Activated CD8-positive, alpha-beta memory T cell treated with anti-CD3 and anti-CD28 coated beads, Interleukin-2, amount 10 ng/mL, durations not matched to agents 7 days and 5 days (primary cell): ENCODE results near the gene POLR1D. TPM values are rescaled to one million over a fixed set of nuclear protein-coding genes. Genes with fewer than 3 reads are reported as not detected.

ENCODE experiments used
- ATAC-seq: fragments of 150-1000 bp; cut with Tn5 transposase; one replicate; pipeline ENCODE4 v1.10.0; 2021; ENCODE audit warnings: moderate library complexity
- CTCF ChIA-PET: fragments of 350-600 bp; sonication (Branson Sonifier 250); formaldehyde crosslinking; loops from one replicate; lab custom pipeline; 2021; ENCODE audit warnings: antibody characterized with exemption; lab: Charles Lee
- DNase-seq: peaks from one replicate; pipeline ENCODE4 v3.0.0-alpha.2; 2020
- H3K27ac Mint-ChIP-seq: one replicate; pipeline ENCODE4 v1.8.0; 2021; ENCODE audit warnings: mild to moderate bottlenecking, mixed read lengths
- H3K27me3 Mint-ChIP-seq: one replicate; pipeline ENCODE4 v1.8.0; 2021; ENCODE audit warnings: mixed read lengths
- H3K36me3 Mint-ChIP-seq: one replicate; pipeline ENCODE4 v1.8.0; 2021; ENCODE audit warnings: mild to moderate bottlenecking, mixed read lengths
- H3K4me1 Mint-ChIP-seq: one replicate; pipeline ENCODE4 v1.8.0; 2021; ENCODE audit warnings: mixed read lengths
- H3K4me3 Mint-ChIP-seq: one replicate; pipeline ENCODE4 v1.8.0; 2021; ENCODE audit warnings: mild to moderate bottlenecking, moderate library complexity, mixed read lengths
- H3K9me3 Mint-ChIP-seq: one replicate; pipeline ENCODE4 v1.8.0; 2022; ENCODE audit warnings: low read depth, mixed read lengths
- total RNA-seq, 2 experiments: library from RNA; stranded (reverse); gene quantifications; one replicate each; pipeline ENCODE4 v1.2.3, GENCODE V29; 2021

Gene POLR1D, protein sequence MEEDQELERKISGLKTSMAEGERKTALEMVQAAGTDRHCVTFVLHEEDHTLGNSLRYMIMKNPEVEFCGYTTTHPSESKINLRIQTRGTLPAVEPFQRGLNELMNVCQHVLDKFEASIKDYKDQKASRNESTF
- total RNA-seq: 100 to 1,000 TPM in 1 of 2 experiments, 10 to 100 TPM in 1; 99.7 to 108 TPM

GRCh38 chr13:27621366-27622101 lies at the start of gene POLR1D:
Gene POLR1D, plus strand, starts transcription at chr13:27621892. Its CDS starts 92 bp downstream, at chr13:27621984.
- peaks cover 59% of the 10 kb centered on the region for H3K4me1 Mint-ChIP-seq
- H3K36me3 Mint-ChIP-seq: peaks cover 27% of the 10 kb centered on the region
- peak; percentile 90 for DNase-seq
- CTCF ChIA-PET: interaction anchor here (0.9 to 2.0 kb wide), 8 partner anchors 11 to 260 kb away, joined by 3 to 5 read pairs (median 3); no protein-coding TSS in a partner anchor
- H3K9me3 Mint-ChIP-seq: no peaks in the 10 kb centered on the region
- H3K4me3 Mint-ChIP-seq: peak within 1 kb of the TSS; percentile 97
- H3K27ac Mint-ChIP-seq: peak within 1 kb of the TSS; percentile 97
- H3K27me3 Mint-ChIP-seq: no peaks in the 10 kb centered on the region
- peak; percentile 73 for ATAC-seq

GRCh38 chr13:27572234-27572901 lies 49.3 kb upstream of the POLR1D start:
- Mint-ChIP-seq H3K27ac (no peak overlapping the region), H3K9me3 (no peaks in the 10 kb centered on the region), H3K4me1 (peaks cover 25% of the 10 kb centered on the region), H3K36me3 (peaks cover 17% of the 10 kb centered on the region), H3K27me3 (no peaks in the 10 kb centered on the region), H3K4me3 (no peak overlapping the region)
- ATAC-seq (no peak), DNase-seq (no peak)
- CTCF ChIA-PET: interaction anchor here (0.7 kb wide), 1 partner anchor 412 kb away, joined by 3 read pairs; no protein-coding TSS in a partner anchor

GRCh38 chr13:27573265-27573664 lies 48.4 kb upstream of the POLR1D start:
- H3K36me3 Mint-ChIP-seq: peaks cover 21% of the 10 kb centered on the region
- no peaks in the 10 kb centered on the region for H3K27me3 Mint-ChIP-seq
- ATAC-seq (peak; percentile 49), DNase-seq (no peak)
- no peak overlapping the region for H3K4me3 Mint-ChIP-seq
- CTCF ChIA-PET: interaction anchor here (0.7 kb wide), 1 partner anchor 411 kb away, joined by 3 read pairs; no protein-coding TSS in a partner anchor
- H3K27ac Mint-ChIP-seq: no peak overlapping the region
- H3K4me1 Mint-ChIP-seq: peaks cover 25% of the 10 kb centered on the region
- H3K9me3 Mint-ChIP-seq: no peaks in the 10 kb centered on the region

GRCh38 chr13:27574661-27575060 lies 47.0 kb upstream of the POLR1D start:
- H3K9me3 Mint-ChIP-seq: no peaks in the 10 kb centered on the region
- CTCF ChIA-PET: no interaction called here
- DNase-seq (no peak), ATAC-seq (no peak)
- H3K4me1 Mint-ChIP-seq: peaks cover 19% of the 10 kb centered on the region
- H3K36me3 Mint-ChIP-seq: peaks cover 22% of the 10 kb centered on the region
- H3K27ac Mint-ChIP-seq: no peak overlapping the region
- H3K27me3 Mint-ChIP-seq: no peaks in the 10 kb centered on the region
- H3K4me3 Mint-ChIP-seq: no peak overlapping the region

GRCh38 chr13:27578121-27579030 lies 43.3 kb upstream of the POLR1D start:
- ATAC-seq (no peak), DNase-seq (no peak)
- Mint-ChIP-seq H3K4me1 (peaks cover 4% of the 10 kb centered on the region), H3K4me3 (no peak overlapping the region), H3K27ac (no peak overlapping the region), H3K27me3 (no peaks in the 10 kb centered on the region), H3K36me3 (peaks cover 26% of the 10 kb centered on the region), H3K9me3 (no peaks in the 10 kb centered on the region)
- CTCF ChIA-PET: no interaction called here

DNA sequence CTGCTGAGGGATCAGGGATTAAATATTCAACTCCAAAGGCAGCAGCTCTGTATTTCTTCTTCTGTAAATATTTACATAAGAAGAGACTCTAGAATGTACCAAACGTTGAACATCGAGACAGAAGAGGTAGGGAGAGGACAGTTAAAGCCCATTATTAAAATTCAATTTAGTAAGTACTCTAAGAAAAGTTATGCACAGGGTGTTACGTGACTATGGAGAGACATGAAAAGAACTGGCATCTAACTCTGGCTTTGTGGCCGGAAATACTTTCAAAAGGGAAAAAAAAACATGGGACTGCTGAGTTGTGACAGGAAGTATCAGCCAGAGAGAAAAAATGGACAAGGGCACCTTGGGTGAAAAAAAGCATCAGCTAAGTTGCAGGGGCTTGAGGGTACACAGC lies 38.0 kb upstream of the POLR1D start:
- Mint-ChIP-seq H3K4me1 (peaks cover 15% of the 10 kb centered on the region), H3K4me3 (no peak overlapping the region), H3K36me3 (peaks cover 8% of the 10 kb centered on the region), H3K27ac (no peak overlapping the region), H3K9me3 (no peaks in the 10 kb centered on the region), H3K27me3 (no peaks in the 10 kb centered on the region)
- CTCF ChIA-PET: no interaction called here
- ATAC-seq (no peak), DNase-seq (no peak)

GRCh38 chr13:27587095-27587746 lies 34.5 kb upstream of the POLR1D start:
- no peak for ATAC-seq
- Mint-ChIP-seq H3K9me3 (no peaks in the 10 kb centered on the region), H3K27ac (no peak overlapping the region), H3K27me3 (no peaks in the 10 kb centered on the region), H3K4me1 (peaks cover 15% of the 10 kb centered on the region), H3K36me3 (no peaks in the 10 kb centered on the region), H3K4me3 (no peak overlapping the region)
- no peak for DNase-seq
- CTCF ChIA-PET: interaction anchor here (0.8 to 1.6 kb wide), 2 partner anchors 33 to 67 kb away, joined by 3 read pairs; partner anchors contain the start of gene LNX2

DNA sequence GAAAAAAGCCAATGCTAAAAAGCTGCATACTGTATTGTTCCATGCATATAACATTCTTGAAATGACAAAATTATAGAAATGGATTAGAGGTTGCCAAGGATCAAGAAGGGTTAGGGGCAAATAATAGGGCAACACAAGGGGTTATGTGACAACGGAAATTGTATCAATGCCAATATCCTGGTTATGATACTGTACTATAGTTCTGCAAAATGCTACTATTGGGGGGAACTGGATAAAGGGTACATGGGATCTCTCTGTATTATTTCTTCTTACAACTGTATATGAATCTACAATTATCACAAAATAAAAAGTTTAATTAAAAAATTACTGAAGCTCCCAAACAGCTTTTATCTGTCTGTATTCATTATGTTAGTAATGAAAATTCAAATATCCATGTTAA lies 33.3 kb upstream of the POLR1D start:
- Mint-ChIP-seq H3K27ac (no peak overlapping the region), H3K9me3 (no peaks in the 10 kb centered on the region), H3K27me3 (no peaks in the 10 kb centered on the region), H3K4me1 (peaks cover 15% of the 10 kb centered on the region), H3K36me3 (no peaks in the 10 kb centered on the region), H3K4me3 (no peak overlapping the region)
- no peak for DNase-seq
- no peak for ATAC-seq
- CTCF ChIA-PET: interaction anchor here (0.8 kb wide), 1 partner anchor 968 kb away, joined by 3 read pairs; no protein-coding TSS in a partner anchor

DNA sequence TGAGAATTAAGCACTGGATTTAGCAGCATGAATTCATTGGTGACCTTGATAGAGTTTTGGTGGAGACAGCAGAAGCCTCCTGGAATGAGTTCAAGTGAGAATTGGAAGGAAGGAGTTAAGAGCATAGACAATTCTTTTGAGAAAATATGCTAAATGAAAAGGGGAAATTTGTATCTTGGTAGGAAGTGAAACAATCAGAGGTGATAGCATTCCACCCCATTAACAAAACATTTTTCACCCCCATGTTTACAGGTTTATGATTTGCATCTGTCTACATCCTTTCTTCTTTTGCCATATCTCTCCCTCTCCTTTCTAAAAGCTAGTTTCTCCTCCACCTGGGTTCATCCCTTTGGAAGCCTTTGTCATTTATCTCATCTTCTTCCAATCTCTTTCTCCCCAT lies 28.8 kb upstream of the POLR1D start:
- ATAC-seq (no peak), DNase-seq (no peak)
- H3K9me3 Mint-ChIP-seq: no peaks in the 10 kb centered on the region
- no peak overlapping the region for H3K27ac Mint-ChIP-seq
- H3K4me1 Mint-ChIP-seq: no peaks in the 10 kb centered on the region
- H3K36me3 Mint-ChIP-seq: no peaks in the 10 kb centered on the region
- no peaks in the 10 kb centered on the region for H3K27me3 Mint-ChIP-seq
- CTCF ChIA-PET: interaction anchor here (1.0 kb wide), 1 partner anchor 27 kb away, joined by 3 read pairs; no protein-coding TSS in a partner anchor
- H3K4me3 Mint-ChIP-seq: no peak overlapping the region

GRCh38 chr13:27593267-27593666 lies 28.4 kb upstream of the POLR1D start:
- CTCF ChIA-PET: no interaction called here
- no peak overlapping the region for H3K27ac Mint-ChIP-seq
- no peaks in the 10 kb centered on the region for H3K9me3 Mint-ChIP-seq
- no peak for DNase-seq
- peak; percentile 36 for ATAC-seq
- no peaks in the 10 kb centered on the region for H3K27me3 Mint-ChIP-seq
- no peak overlapping the region for H3K4me3 Mint-ChIP-seq
- H3K4me1 Mint-ChIP-seq: no peaks in the 10 kb centered on the region
- H3K36me3 Mint-ChIP-seq: no peaks in the 10 kb centered on the region

- ATAC-seq (no peak), DNase-seq (no peak)
- H3K4me1 Mint-ChIP-seq: no peaks in the 10 kb centered on the region
- no peak overlapping the region for H3K27ac Mint-ChIP-seq
- no peak overlapping the region for H3K4me3 Mint-ChIP-seq
- CTCF ChIA-PET: no interaction called here
- H3K27me3 Mint-ChIP-seq: no peaks in the 10 kb centered on the region
- no peaks in the 10 kb centered on the region for H3K9me3 Mint-ChIP-seq
- no peaks in the 10 kb centered on the region for H3K36me3 Mint-ChIP-seq
Measured at GRCh38 chr13:27595055-27595811, 26.5 kb upstream of the POLR1D start.

DNA sequence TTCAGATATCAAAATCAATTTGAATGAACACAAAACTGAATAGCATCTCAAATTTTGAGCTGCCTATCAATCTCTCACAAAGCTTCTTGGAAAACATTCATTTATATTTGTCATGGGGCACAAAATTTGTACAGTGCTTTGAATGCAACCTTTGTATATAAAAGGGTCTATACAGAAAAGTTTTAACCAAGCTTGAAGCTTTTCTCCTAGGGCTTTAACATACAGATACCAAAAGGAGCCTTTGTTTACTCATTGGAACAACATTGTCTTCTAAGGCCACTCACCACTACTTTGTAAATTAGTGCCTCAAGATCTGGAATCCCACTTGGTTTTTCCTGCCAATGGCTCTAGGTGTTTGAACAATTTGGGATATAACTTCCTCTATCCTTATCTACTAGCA lies 22.6 kb upstream of the POLR1D start:
- no peak overlapping the region for H3K4me3 Mint-ChIP-seq
- no peaks in the 10 kb centered on the region for H3K36me3 Mint-ChIP-seq
- no peak overlapping the region for H3K27ac Mint-ChIP-seq
- no peaks in the 10 kb centered on the region for H3K27me3 Mint-ChIP-seq
- H3K9me3 Mint-ChIP-seq: no peaks in the 10 kb centered on the region
- ATAC-seq (no peak), DNase-seq (no peak)
- no peaks in the 10 kb centered on the region for H3K4me1 Mint-ChIP-seq
- CTCF ChIA-PET: no interaction called here
